HUES6 (cell line): Measurements from ENCODE around the gene SERPINA5.

Source experiments
- H3K27ac ChIP-seq: 2 replicates; pipeline ENCODE4 v1.7.0; 2013; ENCODE audit warnings: low read depth, mild to moderate bottlenecking, low read length, inconsistent platforms
- H3K27me3 ChIP-seq: 2 replicates; pipeline ENCODE4 v1.6.1; 2013; ENCODE audit warnings: low read length; ENCODE audit not compliant: control insufficient read depth, insufficient read depth
- H3K36me3 ChIP-seq: 2 replicates; pipeline ENCODE4 v1.6.1; 2013; ENCODE audit warnings: low read length; ENCODE audit not compliant: control insufficient read depth, insufficient read depth
- H3K4me1 ChIP-seq: 2 replicates; pipeline ENCODE4 v1.6.1; 2013; ENCODE audit warnings: low read length; ENCODE audit not compliant: control insufficient read depth, insufficient read depth
- H3K4me3 ChIP-seq: 2 replicates; pipeline ENCODE4 v1.5.1; 2013; ENCODE audit warnings: low read depth, low read length
- H3K9ac ChIP-seq: one replicate; pipeline ENCODE4 v1.6.1; 2013; ENCODE audit warnings: mild to moderate bottlenecking, low read length
- H3K9me3 ChIP-seq: 2 replicates; pipeline ENCODE4 v1.6.1; 2013; ENCODE audit warnings: low read depth, low read length; ENCODE audit not compliant: control insufficient read depth, insufficient read depth

SERPINA5 gene

GRCh38 chr14:94543449-94544124 lies 37.6 kb upstream of the SERPINA5 start:
- Histone ChIP-seq H3K4me3 (no peak overlapping the region), H3K9ac (no peak overlapping the region), H3K9me3 (no peaks in the 10 kb centered on the region), H3K36me3 (no peaks in the 10 kb centered on the region), H3K27me3 (peaks cover under 1% of the 10 kb centered on the region; the same call in 1 of the 2 replicates), H3K27ac (no peak overlapping the region), H3K4me1 (peaks cover 18% of the 10 kb centered on the region)

GRCh38 chr14:94544726-94545125 lies 36.5 kb upstream of the SERPINA5 start:
- no peak overlapping the region for H3K9ac ChIP-seq
- H3K36me3 ChIP-seq: no peaks in the 10 kb centered on the region
- H3K27ac ChIP-seq: no peak overlapping the region
- peaks cover 4% of the 10 kb centered on the region; the same call in 1 of the 2 replicates for H3K27me3 ChIP-seq
- H3K9me3 ChIP-seq: no peaks in the 10 kb centered on the region
- peaks cover 21% of the 10 kb centered on the region for H3K4me1 ChIP-seq
- no peak overlapping the region for H3K4me3 ChIP-seq

GRCh38 chr14:94545131-94545841 lies 35.9 kb upstream of the SERPINA5 start:
- H3K4me1 ChIP-seq: peaks cover 21% of the 10 kb centered on the region
- H3K27me3 ChIP-seq: peaks cover 4% of the 10 kb centered on the region; the same call in 1 of the 2 replicates
- no peak overlapping the region for H3K9ac ChIP-seq
- no peaks in the 10 kb centered on the region for H3K36me3 ChIP-seq
- no peak overlapping the region for H3K4me3 ChIP-seq
- H3K9me3 ChIP-seq: no peaks in the 10 kb centered on the region
- H3K27ac ChIP-seq: no peak overlapping the region

- no peak overlapping the region for H3K4me3 ChIP-seq
- H3K9ac ChIP-seq: no peak overlapping the region
- H3K9me3 ChIP-seq: no peaks in the 10 kb centered on the region
- peaks cover 21% of the 10 kb centered on the region for H3K4me1 ChIP-seq
- H3K36me3 ChIP-seq: no peaks in the 10 kb centered on the region
- peaks cover 4% of the 10 kb centered on the region; the same call in 1 of the 2 replicates for H3K27me3 ChIP-seq
- H3K27ac ChIP-seq: no peak overlapping the region
These were observed 34.0 kb upstream of the SERPINA5 start for GRCh38 chr14:94547151-94547680.

GRCh38 chr14:94547726-94548125 lies 33.5 kb upstream of the SERPINA5 start:
- H3K4me1 ChIP-seq: peaks cover 21% of the 10 kb centered on the region
- no peaks in the 10 kb centered on the region for H3K9me3 ChIP-seq
- H3K27me3 ChIP-seq: peaks cover 4% of the 10 kb centered on the region; the same call in 1 of the 2 replicates
- no peak overlapping the region for H3K27ac ChIP-seq
- H3K4me3 ChIP-seq: no peak overlapping the region
- no peaks in the 10 kb centered on the region for H3K36me3 ChIP-seq
- no peak overlapping the region for H3K9ac ChIP-seq

- Histone ChIP-seq H3K9ac (no peak overlapping the region), H3K27ac (no peak overlapping the region), H3K9me3 (no peaks in the 10 kb centered on the region), H3K4me1 (peaks cover 16% of the 10 kb centered on the region), H3K36me3 (no peaks in the 10 kb centered on the region), H3K27me3 (peaks cover 4% of the 10 kb centered on the region; the same call in 1 of the 2 replicates), H3K4me3 (no peak overlapping the region)
These were observed 32.9 kb upstream of the SERPINA5 start for GRCh38 chr14:94548131-94548998.

- Histone ChIP-seq H3K4me3 (no peak overlapping the region), H3K4me1 (peaks cover 10% of the 10 kb centered on the region), H3K27me3 (peaks cover 4% of the 10 kb centered on the region; the same call in 1 of the 2 replicates), H3K9me3 (no peaks in the 10 kb centered on the region), H3K9ac (no peak overlapping the region), H3K36me3 (no peaks in the 10 kb centered on the region), H3K27ac (no peak overlapping the region)
These were observed 31.9 kb upstream of the SERPINA5 start for GRCh38 chr14:94548999-94549985.

GRCh38 chr14:94550041-94550440 lies 31.2 kb upstream of the SERPINA5 start:
- Histone ChIP-seq H3K27ac (no peak overlapping the region), H3K4me3 (no peak overlapping the region), H3K27me3 (peaks cover 4% of the 10 kb centered on the region; the same call in 1 of the 2 replicates), H3K9ac (no peak overlapping the region), H3K36me3 (no peaks in the 10 kb centered on the region), H3K9me3 (no peaks in the 10 kb centered on the region), H3K4me1 (peaks cover 4% of the 10 kb centered on the region)

GRCh38 chr14:94555991-94556390 lies 25.2 kb upstream of the SERPINA5 start:
- Histone ChIP-seq H3K27ac (no peak overlapping the region), H3K36me3 (no peaks in the 10 kb centered on the region), H3K4me3 (no peak overlapping the region), H3K27me3 (no peaks in the 10 kb centered on the region), H3K4me1 (no peaks in the 10 kb centered on the region), H3K9me3 (peaks cover 12% of the 10 kb centered on the region), H3K9ac (no peak overlapping the region)

GRCh38 chr14:94557327-94557726 lies 23.9 kb upstream of the SERPINA5 start:
- Histone ChIP-seq H3K9me3 (peaks cover 12% of the 10 kb centered on the region), H3K4me1 (no peaks in the 10 kb centered on the region), H3K36me3 (no peaks in the 10 kb centered on the region), H3K9ac (no peak overlapping the region), H3K4me3 (no peak overlapping the region), H3K27ac (no peak overlapping the region), H3K27me3 (no peaks in the 10 kb centered on the region)
